AG04449 (cell line): ENCODE results near the gene CBX8.
"Not testable (repeated sequence)": the region's sequence is repeated elsewhere in the genome, so short reads cannot be mapped to it uniquely, and the experiment has no call there.

Source experiments
- CTCF ChIA-PET: fragments of 350-600 bp; formaldehyde crosslinking; extraction: SDS; loops from one replicate; lab custom pipeline; 2021; ENCODE audit warnings: antibody characterized with exemption; lab: Yijun Ruan, JAX
- POLR2A ChIA-PET: fragments of 400-600, 350-600 bp; formaldehyde crosslinking; extraction: SDS; loops from one replicate; lab custom pipeline; 2020; ENCODE audit warnings: antibody characterized with exemption, inconsistent platforms; lab: Yijun Ruan, JAX
- DNase-seq: peaks from one replicate; pipeline ENCODE4 v3.0.0-alpha.2; 2010; ENCODE audit warnings: low read depth, low spot score
- H3K4me3 ChIP-seq: 2 replicates; pipeline ENCODE4 v1.5.1; 2011; ENCODE audit warnings: low read depth, mild to moderate bottlenecking, control low read depth, low read length
- TF ChIP-seq, protein P1 (sequence below): IDR thresholded peaks from one replicate; pipeline ENCODE4 v1.5.1; 2011; ENCODE audit warnings: mild to moderate bottlenecking, moderate library complexity, low read length, control low read depth, inconsistent platforms; ENCODE audit not compliant: insufficient read depth; ENCODE audit errors: missing control alignments

Gene CBX8

DNA sequence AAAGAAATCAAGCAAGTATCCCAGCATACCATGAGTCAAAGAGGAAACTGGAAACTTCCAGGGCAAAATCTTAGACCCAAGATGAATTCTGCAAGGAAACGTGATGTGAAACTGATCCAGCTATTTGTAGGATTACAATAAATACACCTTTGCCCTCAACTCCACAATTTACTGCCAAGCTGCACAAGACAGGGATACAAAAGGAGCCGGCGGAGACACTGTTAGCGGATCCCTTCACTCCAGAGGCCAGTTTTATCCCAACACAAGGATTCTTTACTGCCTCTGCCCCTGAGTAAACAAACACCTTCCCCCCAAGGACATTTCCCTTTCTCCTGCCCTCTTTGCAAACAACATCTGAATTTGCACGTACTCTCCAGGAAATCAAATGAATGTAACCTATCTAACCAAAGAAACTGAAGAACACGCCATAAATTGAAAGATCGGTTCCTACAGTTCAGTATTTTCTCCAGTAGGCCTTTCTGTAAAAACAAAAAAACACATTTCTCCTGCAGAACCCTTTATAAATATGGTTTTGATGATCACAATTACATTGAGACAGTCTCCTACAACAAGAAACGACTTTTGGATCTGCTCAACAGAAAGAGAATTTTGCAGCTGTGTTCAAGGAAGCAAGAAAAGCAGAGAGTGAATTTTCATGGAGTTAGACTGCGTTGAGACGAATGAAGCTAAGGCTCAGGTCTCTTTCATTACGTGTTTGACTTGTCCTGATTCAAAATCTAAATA, 20.3 kb downstream of the CBX8 start:
- TF ChIP-seq, protein P1, sequence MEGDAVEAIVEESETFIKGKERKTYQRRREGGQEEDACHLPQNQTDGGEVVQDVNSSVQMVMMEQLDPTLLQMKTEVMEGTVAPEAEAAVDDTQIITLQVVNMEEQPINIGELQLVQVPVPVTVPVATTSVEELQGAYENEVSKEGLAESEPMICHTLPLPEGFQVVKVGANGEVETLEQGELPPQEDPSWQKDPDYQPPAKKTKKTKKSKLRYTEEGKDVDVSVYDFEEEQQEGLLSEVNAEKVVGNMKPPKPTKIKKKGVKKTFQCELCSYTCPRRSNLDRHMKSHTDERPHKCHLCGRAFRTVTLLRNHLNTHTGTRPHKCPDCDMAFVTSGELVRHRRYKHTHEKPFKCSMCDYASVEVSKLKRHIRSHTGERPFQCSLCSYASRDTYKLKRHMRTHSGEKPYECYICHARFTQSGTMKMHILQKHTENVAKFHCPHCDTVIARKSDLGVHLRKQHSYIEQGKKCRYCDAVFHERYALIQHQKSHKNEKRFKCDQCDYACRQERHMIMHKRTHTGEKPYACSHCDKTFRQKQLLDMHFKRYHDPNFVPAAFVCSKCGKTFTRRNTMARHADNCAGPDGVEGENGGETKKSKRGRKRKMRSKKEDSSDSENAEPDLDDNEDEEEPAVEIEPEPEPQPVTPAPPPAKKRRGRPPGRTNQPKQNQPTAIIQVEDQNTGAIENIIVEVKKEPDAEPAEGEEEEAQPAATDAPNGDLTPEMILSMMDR = no peak
- H3K4me3 ChIP-seq = no peak overlapping the region
- no peak for DNase-seq
- POLR2A ChIA-PET = no interaction called here
- CTCF ChIA-PET = interaction anchor here (0.7 kb wide), 1 partner anchor 15 kb away, joined by 3 read pairs; no protein-coding TSS in a partner anchor

DNA sequence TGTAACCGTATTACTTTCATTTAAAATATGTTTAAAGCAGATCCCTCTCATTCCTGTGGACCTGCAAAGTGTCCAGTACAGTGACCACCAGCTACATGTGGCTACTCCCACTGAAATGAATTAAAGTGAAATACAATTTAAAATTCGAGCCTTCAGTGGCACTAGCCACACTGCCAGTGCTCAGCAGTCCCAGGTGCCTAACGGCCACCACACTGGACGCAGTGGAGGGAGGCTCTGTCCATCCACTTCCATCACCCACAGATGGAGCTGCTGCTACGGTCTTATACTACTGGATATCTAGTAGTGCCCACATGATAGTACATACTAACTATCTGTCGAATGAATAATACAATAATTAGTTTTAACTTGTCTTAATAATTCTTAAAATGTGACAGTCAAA, 21.2 kb downstream of the CBX8 start:
- ChIA-PET CTCF (interaction anchor here (0.7 kb wide), 1 partner anchor 16 kb away, joined by 3 read pairs; no protein-coding TSS in a partner anchor), POLR2A (no interaction called here)
- no peak for DNase-seq

DNA sequence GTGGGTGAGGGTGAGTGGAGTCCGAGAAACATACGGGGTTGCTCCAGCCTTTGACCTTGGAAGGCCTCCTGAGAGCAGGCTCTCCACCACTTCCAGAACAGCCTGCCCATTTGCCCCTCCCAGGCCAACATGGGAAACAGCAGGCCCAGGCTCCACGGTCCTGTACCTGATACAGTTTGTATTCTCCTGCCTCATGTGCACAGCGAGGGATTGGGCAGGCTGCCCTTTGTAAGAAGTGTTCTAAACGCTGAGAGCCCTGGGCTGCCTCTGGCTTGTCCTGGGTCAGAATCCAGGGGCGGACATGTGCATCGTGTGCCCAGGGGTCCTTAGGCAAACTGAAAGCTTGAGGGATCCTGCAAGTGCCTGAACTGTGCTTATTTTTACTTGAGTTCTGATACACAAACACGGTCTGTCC, 22.3 kb downstream of the CBX8 start:
- CTCF ChIA-PET = interaction anchor here (0.9 kb wide), 1 partner anchor 15 kb away, joined by 3 read pairs; no protein-coding TSS in a partner anchor
- POLR2A ChIA-PET = no interaction called here
- TF ChIP-seq, protein P1 = no peak
- no peak for DNase-seq
- H3K4me3 ChIP-seq = no peak overlapping the region

More for the DNA sequence above, 21.2 kb downstream of the CBX8 start:
- TF ChIP-seq, protein P1 = no peak
- H3K4me3 ChIP-seq = no peak overlapping the region

DNA sequence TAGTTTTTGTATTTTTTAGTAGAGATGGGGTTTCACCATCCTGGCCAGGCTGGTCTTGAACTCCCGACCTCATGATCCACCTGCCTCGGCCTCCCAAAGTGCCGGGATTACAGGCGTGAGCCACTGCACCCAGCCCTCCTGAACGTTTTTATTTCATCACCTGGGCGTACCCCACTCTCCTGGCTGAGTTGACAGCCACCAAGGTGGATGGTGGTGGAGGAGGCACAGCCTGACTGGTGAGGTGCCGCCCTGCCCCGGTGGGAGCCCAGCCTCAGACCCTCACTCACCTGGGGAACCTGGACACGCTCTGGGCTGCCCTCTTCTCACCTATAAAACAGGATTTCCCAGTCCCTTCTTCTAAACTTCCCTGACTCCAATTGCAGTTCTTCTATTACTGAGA, 24.2 kb downstream of the CBX8 start:
- H3K4me3 ChIP-seq, DNase-seq, CTCF ChIA-PET, POLR2A ChIA-PET: not testable (repeated sequence)

DNA sequence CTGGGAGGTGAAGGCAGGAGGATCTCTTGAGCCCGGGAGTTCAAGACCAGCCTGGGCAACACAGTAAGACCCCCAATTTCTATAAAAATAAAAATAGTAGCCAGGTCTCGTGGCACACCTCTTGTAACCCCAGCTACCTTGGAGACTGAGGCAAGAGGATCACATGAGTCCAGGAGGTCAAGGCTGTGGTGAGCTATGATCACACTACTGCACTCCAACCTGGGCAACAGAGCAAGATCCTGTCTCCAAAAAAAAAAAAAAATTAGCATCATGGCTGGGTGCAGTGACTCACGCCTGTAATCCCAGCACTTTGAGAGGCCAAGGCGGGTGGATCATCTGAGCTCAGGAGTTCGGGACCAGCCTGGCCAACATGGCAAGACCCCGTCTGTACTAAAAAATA, 25.6 kb downstream of the CBX8 start:
- ChIA-PET CTCF (interaction anchor here (0.6 to 1.5 kb wide), 2 partner anchors 30 to 689 kb away, joined by 3 to 6 read pairs; no protein-coding TSS in a partner anchor), POLR2A (no interaction called here)
- no peak for DNase-seq
- H3K4me3 ChIP-seq = no peak overlapping the region
- TF ChIP-seq, protein P1 = no peak

DNA sequence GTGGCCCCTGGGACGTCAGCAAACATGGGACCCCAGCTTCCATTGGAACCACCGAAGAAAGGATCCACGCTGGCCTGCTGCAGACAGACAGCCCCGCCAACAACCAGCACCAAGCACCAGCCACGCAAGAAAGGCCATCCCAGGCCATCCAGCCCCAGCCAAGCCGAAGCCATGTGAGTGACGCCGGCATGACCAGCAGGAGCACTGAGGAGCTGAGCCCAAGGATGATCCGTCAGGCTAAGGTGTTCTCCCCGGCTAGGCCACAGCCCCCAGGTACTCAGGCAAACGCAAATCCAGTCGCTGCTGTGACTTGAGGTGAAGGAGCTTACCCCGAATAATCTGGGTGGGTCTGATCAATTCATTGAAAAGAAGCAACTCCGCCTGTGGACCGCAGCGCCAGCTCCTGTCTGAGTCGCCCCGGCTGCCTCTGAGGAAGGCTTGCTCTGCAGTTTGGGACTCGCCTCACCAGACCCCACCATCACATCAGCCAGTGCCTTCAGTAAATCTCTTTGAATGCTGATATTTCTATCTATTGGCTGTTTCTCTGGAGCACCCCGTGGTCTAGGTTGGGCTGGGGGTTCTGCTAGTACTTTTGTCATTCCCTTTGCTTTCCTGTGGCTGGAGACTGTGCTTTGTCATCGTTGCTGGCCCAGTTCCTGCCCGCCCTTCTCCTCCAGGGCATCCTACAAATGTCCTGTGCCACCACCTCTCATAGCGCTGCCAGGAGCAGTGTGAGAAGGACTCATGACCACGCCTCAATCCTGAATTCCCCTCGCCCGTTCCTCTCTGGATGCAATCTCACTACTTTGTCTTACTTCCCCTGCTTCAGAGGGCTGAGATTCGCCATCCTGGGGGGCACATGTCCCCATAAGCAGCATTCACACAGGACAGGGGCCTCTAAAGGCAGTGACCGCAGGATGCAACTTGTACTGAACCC, 27.0 kb downstream of the CBX8 start:
- ChIA-PET CTCF (no interaction called here), POLR2A (no interaction called here)
- DNase-seq = no peak
- H3K4me3 ChIP-seq = no peak overlapping the region
- TF ChIP-seq, protein P1 = no peak
